ENCODE measurements around the gene SLC22A9.

SLC22A9 gene

GRCh38 chr11:63444160-63444559 lies 74.6 kb downstream of the SLC22A9 start:
- DNase-seq (ENCODE audit: low read depth), result no peak
- H3K4me3 ChIP-seq (ENCODE audit: control insufficient read depth, low read depth, low read length), result no peak overlapping the region
- no peak for TF ChIP-seq CTCF (IDR thresholded peaks at IDR 0.05; ENCODE audit: control insufficient read depth, insufficient read depth, low read depth, low read length, missing control alignments)

- no peak for TF ChIP-seq CTCF (IDR thresholded peaks at IDR 0.05; ENCODE audit: control insufficient read depth, insufficient read depth, low read depth, low read length, missing control alignments)
- DNase-seq (ENCODE audit: low read depth), result no peak
- no peak overlapping the region for H3K4me3 ChIP-seq (ENCODE audit: control insufficient read depth, low read depth, low read length)
Measured at GRCh38 chr11:63445118-63445517, 75.5 kb downstream of the SLC22A9 start.

GRCh38 chr11:63445720-63446119 lies 76.1 kb downstream of the SLC22A9 start:
- no peak for DNase-seq (ENCODE audit: low read depth)
- no peak for TF ChIP-seq CTCF (IDR thresholded peaks at IDR 0.05; ENCODE audit: control insufficient read depth, insufficient read depth, low read depth, low read length, missing control alignments)
- no peak overlapping the region for H3K4me3 ChIP-seq (ENCODE audit: control insufficient read depth, low read depth, low read length)

DNA sequence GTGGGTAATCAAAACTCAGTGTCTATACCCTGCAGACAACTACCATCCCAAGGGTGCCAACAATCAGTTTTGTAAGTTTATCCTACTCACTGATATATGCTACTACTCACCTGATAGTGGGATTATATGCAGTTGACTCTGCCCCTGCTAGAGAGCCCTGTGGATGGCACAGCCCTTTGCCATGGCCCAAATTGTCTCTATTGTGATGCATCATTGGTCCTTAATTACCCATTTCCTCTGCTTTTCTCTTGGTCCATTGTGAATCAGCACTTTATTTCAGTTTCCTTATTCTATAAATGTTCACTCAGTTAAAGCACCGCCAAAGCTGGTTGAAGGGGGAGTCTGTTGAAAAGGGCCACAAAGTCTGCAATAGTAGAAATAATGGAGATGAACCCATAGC lies 79.1 kb downstream of the SLC22A9 start:
- TF ChIP-seq CTCF (IDR thresholded peaks at IDR 0.05; ENCODE audit: control insufficient read depth, insufficient read depth, low read depth, low read length, missing control alignments), result no peak
- no peak overlapping the region for H3K4me3 ChIP-seq (ENCODE audit: control insufficient read depth, low read depth, low read length)
- no peak for DNase-seq (ENCODE audit: low read depth)

DNA sequence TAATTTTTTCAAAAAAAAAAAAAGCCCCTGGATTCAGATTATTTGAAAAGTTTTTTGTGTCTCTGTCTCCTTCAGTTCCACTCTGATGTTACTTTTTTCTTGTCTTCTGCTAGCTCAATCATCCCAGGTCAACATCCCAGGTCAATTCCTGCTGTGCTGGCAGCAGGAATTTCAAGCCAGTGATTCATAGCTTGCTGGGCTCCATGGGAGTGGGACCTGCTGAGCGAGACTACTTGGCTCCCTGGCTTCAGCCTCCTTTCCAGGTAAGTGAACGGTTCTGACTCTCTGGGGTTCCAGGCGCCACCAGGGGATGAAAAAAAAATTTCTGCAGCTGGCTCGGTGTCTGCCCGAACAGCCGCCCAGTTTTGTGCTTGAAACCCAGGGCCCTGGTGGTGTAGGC lies 90.0 kb downstream of the SLC22A9 start:
- no peak for DNase-seq (ENCODE audit: low read depth)
- TF ChIP-seq CTCF (IDR thresholded peaks at IDR 0.05; ENCODE audit: control insufficient read depth, insufficient read depth, low read depth, low read length, missing control alignments), result no peak
- H3K4me3 ChIP-seq (ENCODE audit: control insufficient read depth, low read depth, low read length), result no peak overlapping the region

Measured in AG09309 (cell line).